C4-2B (cell line): ENCODE results near the gene AKAP12.

Experiments
- ZFX ChIP-seq: fragments of 450-650 bp; IDR thresholded peaks from 2 replicates; pipeline ENCODE4 v1.6.1; 2017
- TF ChIP-seq, protein P1 (sequence below): fragments of 450-650 bp; conservative IDR thresholded peaks from 2 replicates; pipeline ENCODE4 v1.5.1; 2017; ENCODE audit warnings: mild to moderate bottlenecking

DNA sequence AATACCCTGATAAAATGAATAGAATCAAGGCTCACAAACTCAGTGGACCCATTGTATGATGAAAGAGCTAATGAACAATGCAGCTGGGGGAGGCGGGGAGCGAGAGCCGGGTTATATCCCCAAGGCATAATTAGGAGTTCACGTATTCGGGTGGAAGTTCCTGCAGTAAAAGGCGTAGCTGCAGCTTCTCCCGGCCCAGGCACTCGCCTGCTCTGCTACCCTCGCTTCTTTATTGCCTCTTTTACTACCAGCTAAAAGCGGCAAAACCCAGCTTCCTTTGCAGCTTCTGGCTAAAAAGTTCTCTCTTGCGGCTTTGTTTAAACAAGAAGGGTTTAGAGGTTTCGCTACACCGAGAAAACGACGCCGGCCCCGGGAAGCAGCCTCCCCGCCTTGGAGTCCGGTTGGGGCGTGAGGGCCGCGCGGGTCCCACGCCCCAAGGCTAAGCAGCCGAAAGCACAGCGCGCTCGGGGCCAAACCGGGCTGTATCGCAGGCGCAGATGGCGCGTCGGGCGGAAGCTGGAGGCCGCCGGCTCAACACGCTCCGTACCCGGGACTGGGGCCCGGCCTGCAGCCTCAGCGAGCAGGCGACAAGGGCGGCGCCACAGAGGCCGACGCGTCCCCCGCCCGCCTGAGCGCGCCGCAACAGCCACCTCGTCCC lies 150.0 kb downstream of the AKAP12 start:
- TF ChIP-seq, protein P1, sequence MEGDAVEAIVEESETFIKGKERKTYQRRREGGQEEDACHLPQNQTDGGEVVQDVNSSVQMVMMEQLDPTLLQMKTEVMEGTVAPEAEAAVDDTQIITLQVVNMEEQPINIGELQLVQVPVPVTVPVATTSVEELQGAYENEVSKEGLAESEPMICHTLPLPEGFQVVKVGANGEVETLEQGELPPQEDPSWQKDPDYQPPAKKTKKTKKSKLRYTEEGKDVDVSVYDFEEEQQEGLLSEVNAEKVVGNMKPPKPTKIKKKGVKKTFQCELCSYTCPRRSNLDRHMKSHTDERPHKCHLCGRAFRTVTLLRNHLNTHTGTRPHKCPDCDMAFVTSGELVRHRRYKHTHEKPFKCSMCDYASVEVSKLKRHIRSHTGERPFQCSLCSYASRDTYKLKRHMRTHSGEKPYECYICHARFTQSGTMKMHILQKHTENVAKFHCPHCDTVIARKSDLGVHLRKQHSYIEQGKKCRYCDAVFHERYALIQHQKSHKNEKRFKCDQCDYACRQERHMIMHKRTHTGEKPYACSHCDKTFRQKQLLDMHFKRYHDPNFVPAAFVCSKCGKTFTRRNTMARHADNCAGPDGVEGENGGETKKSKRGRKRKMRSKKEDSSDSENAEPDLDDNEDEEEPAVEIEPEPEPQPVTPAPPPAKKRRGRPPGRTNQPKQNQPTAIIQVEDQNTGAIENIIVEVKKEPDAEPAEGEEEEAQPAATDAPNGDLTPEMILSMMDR: no peak
- peak; percentile 63 for TF ChIP-seq ZFX
